ENCODE measurements around the gene POLR2C.

- no peak for TF ChIP-seq CTCF (IDR thresholded peaks at IDR 0.05; ENCODE audit: insufficient read depth, low read depth, low read length)
- TF ChIP-seq EZH2 (IDR thresholded peaks at IDR 0.05; ENCODE audit: insufficient read depth, low read length) = no peak
These were observed 53.8 kb downstream of the POLR2C start for GRCh38 chr16:57516176-57516725.
